ENCODE measurements around the gene PRRC2B.
A peak's percentile ranks its signal among the peaks of the same experiment; 100 is the strongest.
"Not testable (repeated sequence)": the region's sequence is repeated elsewhere in the genome, so short reads cannot be mapped to it uniquely, and the experiment has no call there.

Gene PRRC2B

DNA sequence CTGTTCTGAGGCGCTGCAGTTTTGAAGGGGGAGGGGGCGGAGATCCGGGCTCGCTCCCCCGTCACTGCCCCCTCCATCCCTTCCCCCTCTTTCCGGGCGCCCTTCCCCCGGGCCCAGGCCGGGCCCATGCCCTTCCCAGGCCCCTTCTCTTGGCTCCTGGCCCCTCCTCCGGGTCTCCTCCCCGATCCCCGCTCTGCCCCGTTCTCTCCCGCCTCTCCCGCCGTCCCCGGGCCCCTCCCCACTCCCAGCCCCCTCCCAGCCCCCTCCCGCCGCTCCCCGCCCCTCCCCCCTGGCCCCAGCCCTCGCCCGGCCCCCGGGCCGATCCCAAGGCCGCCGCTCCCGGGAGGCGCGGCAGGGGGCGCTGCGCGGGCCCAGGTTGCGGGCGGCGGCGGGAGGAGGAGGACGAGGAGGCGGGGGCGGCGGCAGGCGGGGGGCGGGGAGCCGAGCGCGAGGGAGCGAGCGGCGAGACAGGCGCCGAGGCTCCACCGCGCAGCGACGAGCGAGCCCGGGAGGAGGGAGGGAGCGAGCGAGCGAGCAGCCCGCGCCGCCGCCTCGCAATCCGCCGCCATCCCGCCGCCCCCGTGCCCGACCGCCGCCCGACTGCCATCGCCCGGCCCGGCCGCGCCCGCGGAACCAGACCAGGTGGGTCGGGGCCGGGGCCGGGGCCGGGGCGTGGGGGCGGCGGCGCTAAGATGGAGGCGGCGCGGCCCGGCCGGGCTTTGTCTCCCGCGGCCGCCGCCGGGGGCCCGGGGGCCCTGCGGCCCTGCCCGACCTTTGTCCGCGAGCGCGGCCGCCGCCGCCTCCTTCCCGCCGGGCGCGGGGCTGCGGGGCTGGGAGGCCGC lies at the start of gene PRRC2B:
Gene PRRC2B, plus strand, starts transcription at position 465 of the 842 bp plus-strand sequence. CDS start 36,059 bp downstream, outside the sequence.
- peak; percentile 68 for DNase-seq (ENCODE audit: low spot score)

- DNase-seq (ENCODE audit: low spot score), result not testable (repeated sequence)
Observed at GRCh38 chr9:131344931-131345535, 48.9 kb upstream of the PRRC2B start.

DNA sequence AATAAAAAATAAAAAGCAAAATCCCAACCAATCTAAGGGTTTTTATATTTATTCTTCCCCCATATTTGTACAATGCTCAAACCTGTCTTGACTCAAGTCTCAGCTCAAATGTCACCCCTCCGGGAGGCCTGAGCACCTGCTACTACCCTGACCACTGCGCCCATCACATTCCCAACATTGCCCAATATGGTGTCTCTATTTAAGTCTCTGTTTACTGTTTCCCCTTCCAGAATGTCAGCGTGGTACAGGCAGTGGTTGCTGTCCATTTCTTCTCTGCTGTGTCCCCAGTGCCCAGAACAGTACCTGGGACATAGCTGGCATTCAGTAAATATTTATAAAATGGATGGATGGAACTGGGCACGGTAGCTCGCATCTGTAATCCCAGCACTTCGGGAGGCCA lies 47.3 kb upstream of the PRRC2B start:
- no peak for DNase-seq (ENCODE audit: low spot score)

DNA sequence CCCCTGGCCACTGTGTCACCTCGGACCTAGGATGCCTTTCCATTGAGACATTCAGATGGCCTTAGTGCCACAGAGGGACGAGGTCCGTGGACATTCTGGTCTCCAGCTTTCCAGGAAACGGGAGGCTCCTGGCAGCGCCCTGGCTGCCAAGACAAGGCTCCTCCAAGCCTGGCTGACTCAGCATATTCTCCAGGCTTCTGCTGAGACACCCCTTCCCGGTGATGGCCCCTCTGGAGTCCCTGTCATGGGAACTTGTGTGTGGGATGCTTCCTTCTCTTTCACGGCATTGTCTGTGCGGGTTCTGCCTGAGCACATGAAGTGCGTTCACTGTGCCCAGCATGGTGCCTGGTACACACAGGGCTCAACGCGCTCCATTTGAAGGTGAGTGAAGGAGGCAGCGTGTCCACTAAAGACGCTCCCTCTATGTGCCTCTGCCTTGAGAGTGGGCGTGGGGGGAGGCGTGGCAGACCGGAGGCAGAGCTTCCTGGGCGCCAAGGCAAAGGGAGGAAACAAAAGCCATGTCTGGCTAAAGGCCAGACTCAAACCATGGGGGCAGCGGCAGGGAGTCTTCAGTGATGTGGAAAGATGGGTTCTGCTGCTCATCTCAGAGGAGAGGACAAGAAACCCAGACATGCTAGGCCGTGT lies 46.4 kb upstream of the PRRC2B start:
- no peak for DNase-seq (ENCODE audit: low spot score)

GRCh38 chr9:131348631-131349521 lies 45.0 kb upstream of the PRRC2B start:
- DNase-seq (ENCODE audit: low spot score), result no peak

DNA sequence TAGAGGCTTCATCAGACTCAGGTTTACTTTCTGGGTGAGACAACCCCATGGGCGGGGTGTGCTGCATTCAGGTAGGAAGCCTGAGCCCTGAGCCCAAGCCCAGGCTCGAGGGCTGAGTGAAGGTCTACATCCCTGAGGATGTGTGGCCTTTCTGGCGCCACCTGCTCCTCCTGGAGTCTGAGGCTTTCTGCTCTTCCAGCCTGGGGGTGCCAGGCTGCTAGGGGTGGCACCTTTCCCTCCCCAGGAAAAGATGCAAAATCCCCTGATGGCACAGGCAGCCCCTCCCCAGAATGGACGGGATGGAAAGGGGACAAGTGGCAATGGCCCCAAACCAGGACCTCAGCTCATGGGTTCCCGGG lies 44.4 kb upstream of the PRRC2B start:
- DNase-seq (ENCODE audit: low spot score), result no peak

DNA sequence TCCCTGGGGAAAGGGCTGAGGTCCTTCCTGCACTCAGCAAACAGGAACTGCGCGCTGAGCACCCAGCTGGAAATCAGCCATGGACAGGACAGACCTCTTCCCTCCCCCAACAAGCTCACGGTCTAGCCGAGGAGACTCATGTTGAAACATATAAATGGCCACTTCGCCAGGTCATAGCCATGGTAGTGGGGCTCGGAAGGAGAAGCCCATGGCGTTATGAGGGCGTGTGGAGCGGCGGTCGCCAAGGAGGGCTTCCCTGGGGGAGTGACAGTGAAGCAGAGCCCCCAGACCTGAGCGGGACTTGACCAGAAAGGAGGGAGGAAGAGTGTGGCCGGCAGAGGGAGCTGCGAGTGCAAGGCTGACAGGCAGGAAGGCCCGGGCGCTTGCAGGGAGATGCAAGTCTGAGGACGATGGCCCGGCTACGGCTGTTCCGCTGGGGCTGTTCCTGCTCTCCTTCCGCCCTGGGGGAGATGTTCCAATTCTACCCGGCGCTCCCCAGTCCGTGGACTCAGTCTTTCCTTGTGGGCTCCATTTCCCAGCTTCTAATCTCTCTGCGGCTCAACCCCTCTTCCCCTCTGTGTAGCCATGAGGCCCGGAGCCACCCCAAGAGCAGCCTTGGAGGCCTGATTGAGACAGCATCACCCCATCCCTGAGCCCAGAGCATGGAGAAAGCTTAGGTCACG lies 43.9 kb upstream of the PRRC2B start:
- peak; percentile 86 for DNase-seq (ENCODE audit: low spot score)

DNA sequence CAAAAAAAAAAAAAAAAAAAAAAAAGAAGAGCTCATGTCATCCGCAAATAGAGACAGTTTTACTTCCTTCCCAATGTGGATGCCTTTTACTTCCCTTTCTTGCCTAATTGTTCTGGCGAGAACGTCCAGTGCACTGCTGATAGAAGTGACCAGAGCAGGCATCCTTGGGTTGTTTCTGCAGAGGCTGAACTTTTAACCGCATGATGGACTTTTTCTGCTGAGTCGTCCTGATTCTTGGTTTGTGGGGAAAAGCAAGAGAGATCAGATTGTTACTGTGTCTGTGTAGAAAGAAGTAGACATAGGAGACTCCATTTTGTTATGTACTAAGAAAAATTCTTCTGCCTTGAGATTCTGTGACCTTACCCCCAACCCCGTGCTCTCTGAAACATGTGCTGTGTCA lies 37.4 kb upstream of the PRRC2B start:
- DNase-seq (ENCODE audit: low spot score), result not testable (repeated sequence)

GRCh38 chr9:131358556-131358955 lies 35.3 kb upstream of the PRRC2B start:
- no peak for DNase-seq (ENCODE audit: low spot score)

GRCh38 chr9:131361202-131361833 lies 32.6 kb upstream of the PRRC2B start:
- no peak for DNase-seq (ENCODE audit: low spot score)

DNA sequence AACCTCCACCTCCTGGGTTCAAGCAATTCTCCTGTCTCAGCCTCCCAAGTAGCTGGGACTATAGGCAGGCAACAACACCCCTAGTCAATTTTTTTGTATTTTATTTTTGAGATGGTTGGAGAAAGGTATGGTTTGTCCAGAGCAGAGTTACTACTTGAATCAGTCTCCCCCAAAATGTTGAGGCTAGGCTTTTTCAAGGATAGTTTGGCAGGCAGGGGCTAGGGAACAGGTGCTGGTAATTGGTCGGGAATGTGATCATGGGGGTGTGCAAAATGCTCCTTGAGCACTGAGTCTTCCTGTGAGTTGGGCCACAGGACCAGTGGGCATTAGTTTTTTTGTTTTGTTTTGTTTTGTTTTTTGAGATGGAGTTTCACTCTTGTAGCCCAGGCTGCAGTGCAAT lies 28.3 kb upstream of the PRRC2B start:
- DNase-seq (ENCODE audit: low spot score), result no peak

DNA sequence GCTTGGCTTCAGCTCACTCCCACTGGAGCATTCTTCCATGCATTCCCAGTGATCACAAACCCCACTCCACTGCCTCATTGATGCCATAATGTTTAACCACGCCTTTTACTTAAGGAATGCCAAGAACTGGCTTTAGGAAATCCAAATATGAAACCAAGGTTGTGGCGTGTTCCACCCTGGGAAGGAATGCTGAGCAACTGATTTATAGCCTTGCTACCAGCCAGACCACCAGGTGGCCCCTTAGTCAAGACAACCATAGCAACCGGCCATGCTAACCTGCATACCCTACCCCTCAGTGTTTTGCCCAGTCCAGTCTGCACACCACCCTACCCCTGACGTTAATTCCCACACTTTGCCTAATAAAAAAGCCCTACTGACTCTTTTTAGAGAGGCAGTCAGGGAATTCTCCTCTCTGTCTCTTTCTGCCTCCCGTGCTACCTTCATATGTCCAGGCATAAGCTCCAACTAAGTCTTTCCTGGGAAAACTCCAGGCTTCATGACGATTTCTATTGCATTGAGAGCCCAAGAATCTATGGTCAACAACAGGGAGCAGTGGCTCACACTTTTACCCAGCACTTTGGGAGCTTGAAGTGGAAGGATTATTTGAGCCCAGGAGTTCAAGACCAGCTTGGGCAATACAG lies 27.0 kb upstream of the PRRC2B start:
- DNase-seq (ENCODE audit: low spot score), result peak; percentile 74

DNA sequence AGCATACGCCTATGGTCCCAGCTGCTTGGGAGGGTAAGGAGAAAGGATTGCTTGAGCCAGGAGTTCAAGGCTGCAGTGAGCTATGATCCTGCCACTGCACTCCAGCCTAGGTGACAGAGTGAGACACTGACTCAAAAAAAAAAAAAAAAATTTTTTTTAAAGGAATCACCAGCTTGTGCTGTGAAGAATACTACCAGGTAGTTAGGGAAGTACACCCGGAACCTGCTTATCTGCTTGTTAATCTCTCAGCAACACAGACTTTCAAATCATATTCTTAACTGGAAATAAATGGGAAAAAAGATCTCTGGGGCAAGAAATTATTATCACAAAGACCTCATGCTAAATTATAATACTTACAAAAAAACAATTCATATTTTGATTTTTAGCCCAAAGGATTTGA lies 26.4 kb upstream of the PRRC2B start:
- no peak for DNase-seq (ENCODE audit: low spot score)

- no peak for DNase-seq (ENCODE audit: low spot score)
Observed at GRCh38 chr9:131370638-131371037, 23.2 kb upstream of the PRRC2B start.

DNA sequence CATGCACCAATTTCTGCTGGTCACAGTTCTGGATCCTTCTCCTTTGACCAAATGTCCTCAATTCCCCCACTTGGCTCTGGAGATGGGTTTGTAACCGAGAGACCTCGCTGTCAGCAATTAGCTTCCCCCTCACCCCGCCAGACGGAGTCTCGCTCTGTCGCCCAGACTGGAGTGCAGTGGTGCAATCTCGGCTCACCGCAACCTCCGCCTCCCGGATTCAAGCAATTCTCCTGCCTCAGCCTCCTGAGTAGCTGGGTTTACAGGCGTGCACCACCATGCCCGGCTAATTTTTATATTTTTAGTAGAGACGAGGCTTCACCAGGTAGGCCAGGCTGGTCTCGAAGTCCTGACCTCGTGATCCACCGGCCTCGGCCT lies 21.3 kb upstream of the PRRC2B start:
- not testable (repeated sequence) for DNase-seq (ENCODE audit: low spot score)

DNA sequence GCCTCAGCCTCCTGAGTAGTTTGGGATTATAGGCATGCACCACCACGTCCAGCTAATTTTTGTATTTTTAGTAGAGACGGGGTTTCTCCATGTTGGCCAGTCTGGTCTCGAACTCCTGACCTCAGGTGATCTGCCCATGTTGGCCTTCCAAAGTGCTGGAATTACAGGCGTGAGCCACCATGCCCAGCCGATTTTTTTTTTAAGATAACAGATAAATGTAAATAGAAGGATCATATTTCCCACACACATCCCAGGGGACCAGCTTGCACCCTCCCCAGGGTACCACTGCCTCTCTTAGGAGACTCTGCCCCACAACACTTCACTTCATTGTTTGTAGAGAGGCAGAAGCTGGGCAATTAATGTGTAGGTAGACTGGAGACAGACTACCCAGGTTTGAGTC lies 19.2 kb upstream of the PRRC2B start:
- DNase-seq (ENCODE audit: low spot score), result not testable (repeated sequence)

DNA sequence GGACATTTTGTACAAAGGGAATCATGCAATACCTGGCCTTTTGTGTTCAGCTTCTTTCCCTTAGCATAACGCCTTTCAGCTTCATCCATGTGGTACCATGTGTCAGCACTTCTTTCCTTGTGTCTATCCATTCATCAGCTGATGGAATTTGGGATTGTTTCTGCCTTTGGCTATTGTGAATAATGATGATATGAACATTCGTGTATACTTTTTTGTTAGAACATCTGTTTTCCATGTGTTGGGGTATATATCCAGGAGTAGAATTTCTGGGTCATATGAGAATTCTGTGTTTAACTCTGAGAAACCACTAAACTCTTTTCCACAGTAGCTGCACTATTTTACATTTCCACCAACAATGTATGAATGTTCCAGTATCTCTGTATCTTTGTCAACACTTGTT lies 14.8 kb upstream of the PRRC2B start:
- no peak for DNase-seq (ENCODE audit: low spot score)

- peak; percentile 98 for DNase-seq (ENCODE audit: low spot score)
Observed at GRCh38 chr9:131382850-131383729, 10.8 kb upstream of the PRRC2B start.

DNA sequence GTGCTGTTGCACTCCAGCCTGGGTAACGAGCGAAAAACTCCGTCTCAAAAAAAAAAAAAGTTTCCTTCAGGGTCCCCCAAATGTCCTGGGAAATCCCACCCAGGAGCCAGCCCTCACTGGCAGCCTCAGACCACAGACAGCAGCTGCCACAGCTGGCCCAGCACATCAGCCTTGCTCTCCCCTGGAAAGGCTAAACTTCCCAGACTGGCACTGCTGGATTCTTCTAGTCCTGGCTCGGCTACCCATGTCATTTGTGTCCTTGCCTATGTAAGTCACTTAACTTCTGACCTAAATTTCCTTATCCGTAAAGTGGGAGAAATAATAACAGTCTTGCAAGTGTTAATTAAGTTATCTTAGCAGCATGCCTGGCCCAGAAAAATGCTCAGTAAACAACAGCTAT lies 8.6 kb upstream of the PRRC2B start:
- no peak for DNase-seq (ENCODE audit: low spot score)

GRCh38 chr9:131386281-131386680 lies 7.6 kb upstream of the PRRC2B start:
- no peak for DNase-seq (ENCODE audit: low spot score)

All from cerebellar cortex (tissue), 1 donor.